ENCODE data around the gene CCDC68. TPM values are rescaled to one million over a fixed set of nuclear protein-coding genes. Genes with fewer than 3 reads are reported as not detected.

The CCDC68 gene
- total and polyA plus RNA-seq, 2 of the 4 experiments (the other 2 are of a cell fraction) = 0.46 to 0.54 TPM

- ChIA-PET CTCF (interaction anchor here (0.6 to 1.6 kb wide), 2 partner anchors 26 to 1660 kb away, joined by 4 to 5 read pairs; no protein-coding TSS in a partner anchor), POLR2A (ENCODE audit: unreplicated experiment) (interaction anchor here (0.6 kb wide), 1 partner anchor 11 kb away, joined by 4 read pairs; no protein-coding TSS in a partner anchor)
- Histone ChIP-seq H3K36me3 (ENCODE audit: control insufficient read depth, insufficient read depth, low read length) (no peaks in the 10 kb centered on the region), H2AK9ac (replicated peaks; ENCODE audit: low read depth, low read length, poor library complexity) (no peak overlapping the region), H3K56ac (ENCODE audit: extremely low read depth, insufficient read depth, low read length) (no peak overlapping the region), H3K9me1 (ENCODE audit: insufficient read depth, low read length) (peaks cover 7% of the 10 kb centered on the region), H3K23ac (ENCODE audit: low read depth, low read length) (no peak overlapping the region), H2BK20ac (ENCODE audit: low read depth, low read length) (no peak overlapping the region), H4K8ac (ENCODE audit: low read depth in 2 of 2, low read length in 2 of 2) (no peak overlapping the region), H3K18ac (ENCODE audit: low read depth, low read length) (no peak overlapping the region), H4K20me1 (ENCODE audit: insufficient read depth, low read length) (no peaks in the 10 kb centered on the region), H2AFZ (replicated peaks; ENCODE audit: low read length, poor library complexity) (no peak overlapping the region), H2BK15ac (ENCODE audit: low read depth, low read length) (no peak overlapping the region), H4K5ac (ENCODE audit: low read depth, low read length) (no peak overlapping the region), H3K9ac (ENCODE audit: low read depth, low read length) (no peak overlapping the region), H3K4ac (ENCODE audit: low read depth, low read length) (no peak overlapping the region), H3K79me1 (ENCODE audit: low read depth in 1 of 2, low read length in 2 of 2) (peaks cover 0 to 6% of the 10 kb centered on the region in 2 experiments; a peak in 3 of 4 replicates), H3K4me1 (ENCODE audit: control insufficient read depth, insufficient read depth, low read length) (peaks cover 3% of the 10 kb centered on the region), H3K4me3 (ENCODE audit: insufficient read depth, low read depth, low read length) (no peak overlapping the region), H2BK5ac (ENCODE audit: low read depth, low read length, poor library complexity, severe bottlenecking) (no peak overlapping the region), H3K27ac (ENCODE audit: insufficient read depth, low read length) (no peak overlapping the region), H3K14ac (replicated peaks; ENCODE audit: low read depth, low read length) (no peak overlapping the region), H2AK5ac (ENCODE audit: low read depth, low read length) (no peak overlapping the region), H2BK120ac (ENCODE audit: low read depth, low read length) (no peak overlapping the region), H3K9me3 (ENCODE audit: control insufficient read depth, insufficient read depth, low read length) (no peaks in the 10 kb centered on the region), H3K4me2 (ENCODE audit: low read depth, low read length) (no peak overlapping the region), H4K91ac (ENCODE audit: insufficient read depth, low read depth, low read length) (no peak overlapping the region), H3K27me3 (ENCODE audit: control insufficient read depth, insufficient read depth, low read length) (no peaks in the 10 kb centered on the region)
- BruUV-seq (replicated peaks) = no TSS peak
- no peak for TF ChIP-seq FOS (IDR thresholded peaks at IDR 0.05; ENCODE audit: low read depth, low read length)
- TF ChIP-seq RCOR1 (IDR thresholded peaks at IDR 0.05; ENCODE audit: insufficient replicate concordance, low read length) = no peak
- TF ChIP-seq RAD21 (IDR thresholded peaks at IDR 0.05; ENCODE audit: low read length) = no peak
- TF ChIP-seq, protein P1, sequence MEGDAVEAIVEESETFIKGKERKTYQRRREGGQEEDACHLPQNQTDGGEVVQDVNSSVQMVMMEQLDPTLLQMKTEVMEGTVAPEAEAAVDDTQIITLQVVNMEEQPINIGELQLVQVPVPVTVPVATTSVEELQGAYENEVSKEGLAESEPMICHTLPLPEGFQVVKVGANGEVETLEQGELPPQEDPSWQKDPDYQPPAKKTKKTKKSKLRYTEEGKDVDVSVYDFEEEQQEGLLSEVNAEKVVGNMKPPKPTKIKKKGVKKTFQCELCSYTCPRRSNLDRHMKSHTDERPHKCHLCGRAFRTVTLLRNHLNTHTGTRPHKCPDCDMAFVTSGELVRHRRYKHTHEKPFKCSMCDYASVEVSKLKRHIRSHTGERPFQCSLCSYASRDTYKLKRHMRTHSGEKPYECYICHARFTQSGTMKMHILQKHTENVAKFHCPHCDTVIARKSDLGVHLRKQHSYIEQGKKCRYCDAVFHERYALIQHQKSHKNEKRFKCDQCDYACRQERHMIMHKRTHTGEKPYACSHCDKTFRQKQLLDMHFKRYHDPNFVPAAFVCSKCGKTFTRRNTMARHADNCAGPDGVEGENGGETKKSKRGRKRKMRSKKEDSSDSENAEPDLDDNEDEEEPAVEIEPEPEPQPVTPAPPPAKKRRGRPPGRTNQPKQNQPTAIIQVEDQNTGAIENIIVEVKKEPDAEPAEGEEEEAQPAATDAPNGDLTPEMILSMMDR (conservative IDR thresholded peaks at IDR 0.05; ENCODE audit: low read depth, low read length) = no peak
- dilution Hi-C loops (cut with HindIII; ENCODE audit: low sequenced_read_pairs, unreplicated experiment) = no loop called here
- intact Hi-C loops (cut with micrococcal nuclease) = no loop called here
- ATAC-seq (ENCODE audit: low read depth) = no peak
- no CpG with 5 or more reads among the region's 3 CpGs for WGBS, 2 experiments (ENCODE audit: extremely low coverage in 2 of 2, insufficient read length in 1 of 2)
- DNase-seq = no peak
- in situ Hi-C loops (cut with MboI; ENCODE audit: low sequenced_read_pairs) = no loop called here
Measured at GRCh38 chr18:54956506-54956905, 2.8 kb downstream of the CCDC68 start.

All from IMR-90 (cell line).